Glomerular visceral epithelial cell (primary cell): Measurements from ENCODE around the gene NTS.

Experiments
- DNase-seq: peaks from one replicate; pipeline ENCODE4 v3.0.0-alpha.2; 2016; ENCODE audit errors: extremely low spot score

The NTS gene

GRCh38 chr12:85874031-85874461 lies at the start of gene NTS:
Gene NTS, plus strand, starts transcription at chr12:85874295. Its CDS starts 109 bp downstream, at chr12:85874404.
- DNase-seq: no peak

GRCh38 chr12:85825746-85826145 lies 48.3 kb upstream of the NTS start:
- peak; percentile 84 for DNase-seq

- DNase-seq: no peak
These were observed 45.5 kb upstream of the NTS start for GRCh38 chr12:85828576-85828975.

- no peak for DNase-seq
These were observed 44.7 kb upstream of the NTS start for GRCh38 chr12:85829391-85829790.

- DNase-seq: no peak
These were observed 42.6 kb upstream of the NTS start for GRCh38 chr12:85831327-85831990.

- DNase-seq: no peak
These were observed 40.5 kb upstream of the NTS start for GRCh38 chr12:85833579-85833978.

- no peak for DNase-seq
These were observed 39.7 kb upstream of the NTS start for GRCh38 chr12:85834378-85834777.

- no peak for DNase-seq
These were observed 38.5 kb upstream of the NTS start for GRCh38 chr12:85835426-85836196.

- DNase-seq: peak; percentile 78
These were observed 37.7 kb upstream of the NTS start, which contains the start of gene RASSF9 for GRCh38 chr12:85836197-85837090. Gene RASSF9, minus strand, starts transcription at chr12:85836409. Its CDS starts 208 bp downstream, at chr12:85836201.

- DNase-seq: no peak
These were observed 30.3 kb upstream of the NTS start for GRCh38 chr12:85843606-85844310.

- DNase-seq: no peak
These were observed 24.8 kb upstream of the NTS start for GRCh38 chr12:85849344-85849743.

GRCh38 chr12:85855305-85855704 lies 18.8 kb upstream of the NTS start:
- no peak for DNase-seq

GRCh38 chr12:85856966-85857365 lies 17.1 kb upstream of the NTS start:
- DNase-seq: no peak

GRCh38 chr12:85865890-85866289 lies 8.2 kb upstream of the NTS start:
- DNase-seq: peak; percentile 1

GRCh38 chr12:85866986-85867776 lies 6.9 kb upstream of the NTS start:
- DNase-seq: peak; percentile 62

GRCh38 chr12:85872497-85873091 lies 1.5 kb upstream of the NTS start:
- peak; percentile 56 for DNase-seq

GRCh38 chr12:85877459-85877858 lies 3.4 kb downstream of the NTS start:
- DNase-seq: no peak

GRCh38 chr12:85883763-85884162 lies 9.7 kb downstream of the NTS start:
- no peak for DNase-seq

GRCh38 chr12:85894653-85895052 lies 20.6 kb downstream of the NTS start:
- no peak for DNase-seq

GRCh38 chr12:85920324-85920947 lies 46.3 kb downstream of the NTS start:
- peak; percentile 25 for DNase-seq
